ENCODE results near the gene PPP1R1B. TPM values are rescaled to one million over a fixed set of nuclear protein-coding genes. Genes with fewer than 3 reads are reported as not detected.

The PPP1R1B gene
- total and polyA plus RNA-seq, 9 of the 15 experiments (the other 6 are each of a cell fraction or from before 2014, with no cell fraction given) = 0.07 to 0.18 (median 0.10) TPM; not detected in 4

- TF ChIP-seq JUNB (CRISPR knock-in tag; conservative IDR thresholded peaks at IDR 0.05) = no peak
- TF ChIP-seq, protein P1, sequence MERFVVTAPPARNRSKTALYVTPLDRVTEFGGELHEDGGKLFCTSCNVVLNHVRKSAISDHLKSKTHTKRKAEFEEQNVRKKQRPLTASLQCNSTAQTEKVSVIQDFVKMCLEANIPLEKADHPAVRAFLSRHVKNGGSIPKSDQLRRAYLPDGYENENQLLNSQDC (CRISPR knock-in tag; IDR thresholded peaks at IDR 0.05) = no peak
- TF ChIP-seq GTF2B (IDR thresholded peaks at IDR 0.05; ENCODE audit: extremely low read depth, insufficient read length) = no peak
- TF ChIP-seq XRCC5 (IDR thresholded peaks at IDR 0.05; ENCODE audit: low read depth, low read length) = no peak
- TF ChIP-seq ATF1 (CRISPR knock-in tag; IDR thresholded peaks at IDR 0.05) = no peak
- TF ChIP-seq ATF1 (tag; IDR thresholded peaks at IDR 0.05) = no peak
- no peak for TF ChIP-seq CCNT2 (IDR thresholded peaks at IDR 0.05; ENCODE audit: borderline replicate concordance, extremely low read depth, insufficient read length, low read depth, low read length)
- no peak for TF ChIP-seq RFX5 (IDR thresholded peaks at IDR 0.05; ENCODE audit: low read depth, low read length)
- no peak for TF ChIP-seq SRSF1 (IDR thresholded peaks at IDR 0.05; ENCODE audit: low read depth, low read length)
- TF ChIP-seq ZBTB1 (CRISPR knock-in tag; IDR thresholded peaks at IDR 0.05; ENCODE audit: borderline replicate concordance, low read depth) = no peak
- no peak for TF ChIP-seq ARID4B (CRISPR knock-in tag; IDR thresholded peaks at IDR 0.05)
- TF ChIP-seq PTRF (tag; IDR thresholded peaks at IDR 0.05) = no peak
- no peak for TF ChIP-seq MECOM (CRISPR knock-in tag; IDR thresholded peaks at IDR 0.05)
- no peak for TF ChIP-seq ZNF507 (tag; conservative IDR thresholded peaks at IDR 0.05)
- TF ChIP-seq CSDE1 (IDR thresholded peaks at IDR 0.05) = no peak
- 0 out of 2 replicates have a peak, but pooled peaks have one; percentile 60 for TF ChIP-seq JUN (IDR thresholded peaks at IDR 0.05; ENCODE audit: borderline replicate concordance, low read depth, low read length)
- no peak for TF ChIP-seq JUN (CRISPR knock-in tag; IDR thresholded peaks at IDR 0.05; ENCODE audit: borderline replicate concordance)
- no peak for TF ChIP-seq ETV5 (CRISPR knock-in tag; IDR thresholded peaks at IDR 0.05; ENCODE audit: low read depth)
- TF ChIP-seq RBM15 (IDR thresholded peaks at IDR 0.05; ENCODE audit: insufficient read depth, low read length) = no peak
- no peak for TF ChIP-seq ZNF212 (CRISPR knock-in tag; IDR thresholded peaks at IDR 0.05)
- peak; percentile 32; the same call in 1 of the 2 replicates for TF ChIP-seq CBFA2T3 (IDR thresholded peaks at IDR 0.05)
- TF ChIP-seq ZNF184 (CRISPR knock-in tag; IDR thresholded peaks at IDR 0.05) = no peak
- no peak for TF ChIP-seq ZNF311 (CRISPR knock-in tag; IDR thresholded peaks at IDR 0.05)
- TF ChIP-seq ZNF696 (CRISPR knock-in tag; conservative IDR thresholded peaks at IDR 0.05) = no peak
These were observed 40.0 kb downstream of the PPP1R1B start (continued) for GRCh38 chr17:39666601-39667261.
